CD4-positive, alpha-beta T cell treated with Interleukin-2 at 100 ng/mL for 4 hours (primary cell): Measurements from ENCODE around the gene ARFGEF3.
"Not testable (repeated sequence)": the region's sequence is repeated elsewhere in the genome, so short reads cannot be mapped to it uniquely, and the experiment has no call there.

Source experiments
- DNase-seq: peaks from one replicate; pipeline ENCODE4 v3.0.0-alpha.2; 2020; ENCODE audit warnings: low spot score

ARFGEF3 gene

GRCh38 chr6:138310294-138310693, 148.6 kb downstream of the ARFGEF3 start:
- DNase-seq = no peak

GRCh38 chr6:138310821-138311220, 149.1 kb downstream of the ARFGEF3 start:
- no peak for DNase-seq

- DNase-seq = no peak
Measured at GRCh38 chr6:138311268-138311667, 149.5 kb downstream of the ARFGEF3 start.

GRCh38 chr6:138318741-138319375, 157.1 kb downstream of the ARFGEF3 start:
- no peak for DNase-seq

- DNase-seq = no peak
Measured at GRCh38 chr6:138321934-138322333, 160.2 kb downstream of the ARFGEF3 start.

- DNase-seq = no peak
Measured at GRCh38 chr6:138323821-138324220, 162.1 kb downstream of the ARFGEF3 start.

- no peak for DNase-seq
Measured at GRCh38 chr6:138328210-138328609, 166.5 kb downstream of the ARFGEF3 start.

GRCh38 chr6:138330763-138331162, 169.0 kb downstream of the ARFGEF3 start:
- DNase-seq = no peak

- DNase-seq = no peak
Measured at GRCh38 chr6:138331444-138331843, 169.7 kb downstream of the ARFGEF3 start.

GRCh38 chr6:138331984-138332383, 170.2 kb downstream of the ARFGEF3 start:
- DNase-seq = no peak

- DNase-seq = no peak
Measured at GRCh38 chr6:138334000-138334399, 172.3 kb downstream of the ARFGEF3 start.

GRCh38 chr6:138334963-138335362, 173.2 kb downstream of the ARFGEF3 start:
- no peak for DNase-seq

- no peak for DNase-seq
Measured at GRCh38 chr6:138336221-138336620, 174.5 kb downstream of the ARFGEF3 start.

- no peak for DNase-seq
Measured at GRCh38 chr6:138337076-138337475, 175.3 kb downstream of the ARFGEF3 start.

- DNase-seq = no peak
Measured at GRCh38 chr6:138339024-138339423, 177.3 kb downstream of the ARFGEF3 start.

GRCh38 chr6:138341176-138341575, 179.4 kb downstream of the ARFGEF3 start:
- DNase-seq = no peak

GRCh38 chr6:138343112-138343511, 181.4 kb downstream of the ARFGEF3 start:
- DNase-seq = no peak

- DNase-seq = no peak
Measured at GRCh38 chr6:138345565-138346285, 184.0 kb downstream of the ARFGEF3 start.

- DNase-seq = no peak
Measured at GRCh38 chr6:138346302-138347195, 184.8 kb downstream of the ARFGEF3 start.

- DNase-seq = no peak
Measured at GRCh38 chr6:138347864-138348263, 186.1 kb downstream of the ARFGEF3 start.

- DNase-seq = no peak
Measured at GRCh38 chr6:138349891-138350290, 188.2 kb downstream of the ARFGEF3 start.

- DNase-seq = no peak
Measured at GRCh38 chr6:138357928-138358327, 196.2 kb downstream of the ARFGEF3 start.

- not testable (repeated sequence) for DNase-seq
Measured at GRCh38 chr6:138368684-138369083, 206.9 kb downstream of the ARFGEF3 start.
